ENCODE results near the gene PRPF31.
"Not testable (repeated sequence)": the region's sequence is repeated elsewhere in the genome, so short reads cannot be mapped to it uniquely, and the experiment has no call there.

PRPF31 gene

GRCh38 chr19:54168174-54168917 lies 52.8 kb downstream of the PRPF31 start:
- Histone ChIP-seq H3K4me1 (ENCODE audit: control insufficient read depth in 1 of 2, insufficient read depth in 1 of 2, low read depth in 1 of 2, low read length in 1 of 2) (peaks cover 39 to 48% of the 10 kb centered on the region in 2 experiments), H3K27me3 (peaks cover 20% of the 10 kb centered on the region), H3K4me3 (ENCODE audit: low read depth in 1 of 2, low read length in 1 of 2) (peak overlapping the region in 1 of 2 experiments; percentile 17), H3K27ac (peak overlapping the region; percentile 39), H3K36me3 (peaks cover 2% of the 10 kb centered on the region), H3K9me3 (no peaks in the 10 kb centered on the region)
- TF ChIP-seq CTCF (IDR thresholded peaks at IDR 0.05) = peak; percentile 82

GRCh38 chr19:54169149-54169740 lies 53.7 kb downstream of the PRPF31 start:
- H3K36me3 ChIP-seq = peaks cover 11% of the 10 kb centered on the region
- H3K4me1 ChIP-seq (ENCODE audit: control insufficient read depth in 1 of 2, insufficient read depth in 1 of 2, low read depth in 1 of 2, low read length in 1 of 2) = peaks cover 31 to 46% of the 10 kb centered on the region in 2 experiments
- H3K9me3 ChIP-seq = no peaks in the 10 kb centered on the region
- TF ChIP-seq CTCF (IDR thresholded peaks at IDR 0.05) = no peak
- H3K4me3 ChIP-seq (ENCODE audit: low read depth in 1 of 2, low read length in 1 of 2) = no peak overlapping the region
- no peak overlapping the region for H3K27ac ChIP-seq
- peaks cover 17% of the 10 kb centered on the region for H3K27me3 ChIP-seq

- H3K4me1 ChIP-seq (ENCODE audit: control insufficient read depth in 1 of 2, insufficient read depth in 1 of 2, low read depth in 1 of 2, low read length in 1 of 2) = peaks cover 21 to 29% of the 10 kb centered on the region in 2 experiments
- peaks cover 35% of the 10 kb centered on the region for H3K36me3 ChIP-seq
- H3K27me3 ChIP-seq; H3K27ac ChIP-seq; H3K4me3 ChIP-seq (ENCODE audit: low read depth in 1 of 2, low read length in 1 of 2); H3K9me3 ChIP-seq: not testable (repeated sequence)
These were observed 56.3 kb downstream of the PRPF31 start for GRCh38 chr19:54171736-54172431.

- no peaks in the 10 kb centered on the region for H3K27me3 ChIP-seq
- H3K4me1 ChIP-seq (ENCODE audit: control insufficient read depth in 1 of 2, insufficient read depth in 1 of 2, low read depth in 1 of 2, low read length in 1 of 2) = peaks cover 16 to 24% of the 10 kb centered on the region in 2 experiments
- no peak within 1 kb of the TSS for H3K4me3 ChIP-seq (ENCODE audit: low read depth in 1 of 2, low read length in 1 of 2)
- H3K9me3 ChIP-seq = no peaks in the 10 kb centered on the region
- H3K36me3 ChIP-seq = peaks cover 43% of the 10 kb centered on the region
- TF ChIP-seq CTCF (IDR thresholded peaks at IDR 0.05) = peak; percentile 15
- H3K27ac ChIP-seq = peak within 1 kb of the TSS; percentile 43
These were observed 57.2 kb downstream of the PRPF31 start, which contains the start of gene TMC4 for GRCh38 chr19:54172471-54173358. Gene TMC4, minus strand, starts transcription at chr19:54173160. Its CDS starts 43 bp downstream, at chr19:54173117.

GRCh38 chr19:54173359-54173699 lies 57.8 kb downstream of the PRPF31 start:
- no peaks in the 10 kb centered on the region for H3K27me3 ChIP-seq
- H3K9me3 ChIP-seq = no peaks in the 10 kb centered on the region
- TF ChIP-seq CTCF (IDR thresholded peaks at IDR 0.05) = no peak
- H3K36me3 ChIP-seq = peaks cover 50% of the 10 kb centered on the region
- peaks cover 11 to 19% of the 10 kb centered on the region in 2 experiments for H3K4me1 ChIP-seq (ENCODE audit: control insufficient read depth in 1 of 2, insufficient read depth in 1 of 2, low read depth in 1 of 2, low read length in 1 of 2)
- no peak overlapping the region for H3K4me3 ChIP-seq (ENCODE audit: low read depth in 1 of 2, low read length in 1 of 2)
- H3K27ac ChIP-seq = peak overlapping the region; percentile 43

All from neutrophil (primary cell).